Measurements from ENCODE around the gene MOB3B.

Gene MOB3B

GRCh38 chr9:27540502-27540901, 10.9 kb upstream of the MOB3B start:
- no peak for DNase-seq

GRCh38 chr9:27539479-27540441, 10.1 kb upstream of the MOB3B start:
- no peak for DNase-seq

DNA sequence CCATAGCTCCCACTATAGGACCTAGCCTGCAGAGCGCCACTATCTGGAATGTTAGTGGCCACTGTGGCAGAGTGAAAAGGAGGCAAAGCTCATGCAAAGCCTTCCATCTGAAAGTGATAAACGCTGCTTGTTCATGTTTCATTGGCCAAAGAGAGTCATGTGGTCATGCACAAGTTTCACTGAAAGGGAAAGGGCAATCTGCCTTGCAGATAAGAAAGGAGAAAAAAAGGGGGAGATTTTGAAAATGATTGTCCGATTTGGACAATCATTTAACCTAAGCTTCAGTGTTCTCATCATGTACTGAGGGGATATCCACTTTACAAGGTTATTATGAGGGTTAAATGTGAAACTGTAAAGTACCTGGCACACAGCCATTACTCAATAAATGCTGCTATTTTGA, 9.0 kb upstream of the MOB3B start:
- DNase-seq, result no peak

GRCh38 chr9:27537756-27538155, 8.1 kb upstream of the MOB3B start:
- DNase-seq, result no peak

GRCh38 chr9:27537027-27537435, 7.4 kb upstream of the MOB3B start:
- no peak for DNase-seq

- no peak for DNase-seq
These were observed 6.6 kb upstream of the MOB3B start for GRCh38 chr9:27536168-27536567.

DNA sequence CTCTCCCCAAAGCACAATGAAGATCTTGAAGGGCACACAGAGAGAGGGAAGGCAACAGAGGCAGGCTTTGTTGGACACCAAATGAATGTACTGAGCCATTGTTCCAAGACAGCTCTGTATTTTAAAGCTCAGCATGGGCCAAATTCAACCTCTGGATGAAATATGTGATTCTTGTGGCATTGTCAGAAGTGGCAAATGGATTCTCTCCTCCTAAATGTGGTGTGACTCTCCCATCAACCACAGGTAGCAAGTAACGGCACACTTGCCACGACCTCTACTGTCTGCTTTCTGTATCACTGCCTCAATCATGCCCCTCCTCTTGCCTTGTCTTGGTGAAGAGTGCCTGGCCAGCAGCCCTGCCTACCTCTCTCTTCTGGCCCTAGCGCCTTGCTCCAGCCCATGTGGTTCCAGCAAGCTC, 6.1 kb upstream of the MOB3B start:
- DNase-seq, result peak in 1 of 5 experiments; percentile 13

DNA sequence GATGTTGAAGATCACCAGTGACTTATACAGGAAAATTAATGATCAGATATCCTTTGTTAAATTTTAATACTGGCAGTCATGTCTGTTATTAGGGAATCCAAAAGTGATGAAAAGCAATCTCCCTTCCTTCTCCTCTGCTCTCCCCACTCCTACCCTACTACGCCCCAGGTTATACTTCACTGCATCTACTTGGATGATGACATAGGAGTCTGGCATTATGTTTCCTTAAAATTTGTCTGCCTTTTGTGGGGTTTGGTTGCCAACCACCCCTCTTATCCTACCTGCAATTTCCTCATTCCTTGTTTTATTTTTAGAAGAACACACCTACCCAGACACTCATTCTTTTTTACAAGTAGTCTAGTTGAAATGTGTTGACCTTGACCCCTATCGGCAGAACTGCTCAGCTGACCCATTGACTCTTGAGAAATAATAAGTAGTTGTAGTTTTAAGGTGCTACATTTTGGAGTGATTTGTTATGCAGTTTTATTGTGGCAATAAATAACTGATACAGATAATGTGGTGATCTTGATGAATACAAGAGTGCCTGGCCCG, 5.1 kb upstream of the MOB3B start:
- DNase-seq, result no peak

DNA sequence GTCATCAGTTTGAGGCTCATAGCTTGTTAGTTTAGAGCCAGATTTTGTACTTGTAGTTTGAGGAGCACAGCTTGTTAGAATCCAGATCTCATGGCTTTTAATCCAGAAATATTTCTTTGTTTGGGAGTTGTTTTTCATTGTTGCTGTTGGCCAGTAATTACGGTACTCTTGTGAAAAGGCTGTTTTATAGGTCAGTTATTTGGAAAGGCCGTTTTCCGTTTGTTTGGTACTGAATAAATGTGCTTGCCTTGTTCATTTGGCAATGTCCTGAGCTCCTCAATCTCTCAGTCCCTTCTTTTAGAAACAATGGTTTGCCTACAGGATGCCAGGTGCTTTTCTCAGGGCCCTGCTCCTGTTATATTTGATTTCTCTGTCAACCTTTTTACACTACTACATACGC, 4.5 kb upstream of the MOB3B start:
- DNase-seq, result no peak

DNA sequence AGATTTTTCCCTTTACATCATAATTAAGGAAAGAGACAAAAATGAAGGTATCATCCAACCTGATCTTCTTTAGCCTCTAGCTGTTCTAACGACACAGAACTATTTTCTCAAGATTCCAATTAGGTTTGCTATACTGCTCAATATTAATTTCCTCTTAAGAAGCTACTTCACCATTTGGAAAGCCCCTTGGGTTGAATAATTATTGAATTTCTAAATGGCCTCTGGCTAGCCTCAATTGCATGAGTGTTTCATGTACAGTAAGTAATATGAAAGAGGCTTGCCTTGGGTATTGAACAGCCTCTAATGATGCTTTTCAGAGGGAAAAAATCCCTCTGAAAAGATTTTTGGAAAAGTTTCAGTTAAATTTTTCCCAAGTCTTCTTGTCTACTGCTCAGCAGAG, 3.7 kb upstream of the MOB3B start:
- DNase-seq, result no peak

GRCh38 chr9:27532046-27532445, 2.4 kb upstream of the MOB3B start:
- DNase-seq, result no peak

DNA sequence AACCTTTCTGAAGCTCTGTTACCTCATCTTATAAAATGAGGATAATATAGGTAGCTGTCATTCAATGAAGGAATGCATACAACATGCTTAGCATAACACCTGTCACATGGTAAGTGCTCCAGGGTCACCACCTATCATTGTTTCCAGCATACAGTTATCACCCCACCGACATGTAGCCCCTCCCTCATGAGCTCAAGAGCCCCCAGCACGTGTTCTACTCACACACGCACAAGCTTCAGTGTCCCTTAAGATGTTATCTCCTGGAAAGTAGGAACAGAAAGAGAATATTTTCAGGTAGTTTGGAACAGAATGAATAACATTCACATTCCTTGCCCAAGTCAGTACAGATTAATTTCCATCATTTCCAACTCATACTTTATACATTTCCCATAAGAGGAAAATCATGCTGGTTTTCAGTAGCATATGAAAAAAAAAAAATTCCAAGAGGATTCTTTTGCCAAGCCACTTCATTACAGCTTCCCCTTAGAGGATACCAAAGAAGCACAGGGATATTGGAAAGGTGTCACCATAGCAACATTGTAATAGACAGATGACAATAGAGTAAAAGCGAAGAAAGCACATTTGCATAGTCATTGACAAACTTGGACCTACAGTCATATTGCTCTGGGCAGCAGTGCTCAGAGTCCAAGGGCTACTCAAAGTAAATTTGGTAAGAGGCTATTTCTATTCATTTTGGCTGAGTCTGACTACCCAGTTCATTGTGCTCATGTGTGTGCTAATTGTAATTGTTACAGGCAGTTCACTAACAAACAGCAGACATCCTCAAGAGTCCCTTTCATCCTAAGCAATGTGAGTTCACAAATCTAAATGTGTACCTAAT, 1.5 kb upstream of the MOB3B start:
- DNase-seq, result no peak

DNA sequence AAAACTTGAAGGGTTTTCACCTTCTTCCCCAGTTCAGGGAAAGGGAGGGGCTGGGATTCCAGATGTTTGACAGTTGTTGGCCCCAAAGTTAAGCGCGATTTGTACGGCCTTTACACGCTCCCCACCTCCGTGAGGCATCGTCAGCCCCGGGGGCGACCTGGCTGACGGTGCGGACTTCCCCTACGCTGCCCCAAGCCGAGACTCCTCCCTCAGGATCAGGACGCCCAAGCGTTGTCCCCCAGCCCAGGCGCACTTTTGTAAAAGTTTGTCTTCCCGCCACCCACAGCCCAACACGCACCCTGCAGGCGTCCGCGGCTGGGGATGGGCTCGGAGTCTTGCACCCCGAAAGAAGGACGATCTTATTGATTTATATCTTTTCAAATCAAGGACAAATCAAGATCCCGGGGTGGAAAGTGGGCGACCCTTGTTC, 713 bp downstream of the MOB3B start:
- peak; percentile 9 to 36 (median 10) for DNase-seq

DNA sequence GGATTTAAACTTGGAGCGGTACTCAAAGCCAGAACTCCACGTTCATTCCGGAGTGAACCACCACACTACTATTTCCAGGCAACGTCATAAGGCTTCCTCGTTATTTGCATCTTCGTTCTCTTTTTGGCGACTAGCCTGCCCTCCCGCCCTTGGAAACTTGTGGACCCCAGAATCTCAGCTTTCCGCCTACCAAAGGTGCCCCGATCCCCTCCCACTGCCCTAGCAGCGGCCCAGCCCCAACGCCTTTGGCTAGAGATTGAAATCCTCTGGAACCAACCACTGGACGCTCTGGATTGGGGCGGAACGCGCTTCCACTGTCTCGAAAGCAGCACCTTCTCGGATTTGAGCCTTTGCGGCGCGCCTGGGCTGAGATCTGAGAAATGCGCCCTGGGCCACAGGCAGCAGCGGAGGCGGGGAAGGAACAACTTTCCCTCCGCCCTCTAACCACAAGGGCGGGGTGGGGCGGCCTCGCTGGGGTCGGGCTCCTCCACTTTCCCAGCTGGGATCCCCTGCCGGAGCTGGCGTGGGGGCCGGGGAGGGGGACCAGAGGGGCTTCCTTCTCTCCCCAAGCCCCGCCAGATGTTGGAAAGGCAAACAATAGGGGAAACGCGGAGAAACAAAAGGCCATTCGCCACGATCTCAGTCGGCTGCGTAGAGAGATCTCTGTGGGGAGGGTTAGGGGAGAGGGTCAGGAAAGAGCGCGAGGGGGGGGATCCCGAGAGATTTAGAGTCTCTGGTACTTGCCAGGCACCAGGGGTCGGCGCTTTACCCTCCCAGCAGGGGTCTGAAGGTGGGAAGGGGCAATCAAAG, 1.3 kb downstream of the MOB3B start:
- DNase-seq, result peak; percentile 15 to 53 (median 23)

DNA sequence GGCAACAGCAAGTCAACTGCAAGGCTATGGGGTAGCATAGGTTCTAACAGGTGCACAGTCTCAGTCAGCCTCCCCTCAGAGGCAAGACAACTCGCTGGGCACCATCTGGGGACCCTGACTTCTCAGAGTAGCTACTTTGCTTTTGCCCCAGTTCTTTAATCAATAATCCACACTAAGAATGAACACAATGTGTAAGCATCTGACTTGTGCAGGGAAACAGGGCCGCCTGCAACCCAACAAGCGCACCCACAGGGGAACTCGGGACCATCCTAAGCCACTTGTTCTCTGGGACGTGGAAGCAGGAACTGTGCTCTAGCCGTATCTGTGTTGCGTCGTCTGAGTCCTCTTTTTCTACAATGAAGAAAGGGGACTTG, 1.9 kb downstream of the MOB3B start:
- DNase-seq, result no peak

GRCh38 chr9:27524236-27524635, 5.4 kb downstream of the MOB3B start, which contains the start of gene IFNK:
Gene IFNK, plus strand, starts transcription at chr9:27524290. Its CDS starts 47 bp downstream, at chr9:27524337.
- DNase-seq, result no peak

DNA sequence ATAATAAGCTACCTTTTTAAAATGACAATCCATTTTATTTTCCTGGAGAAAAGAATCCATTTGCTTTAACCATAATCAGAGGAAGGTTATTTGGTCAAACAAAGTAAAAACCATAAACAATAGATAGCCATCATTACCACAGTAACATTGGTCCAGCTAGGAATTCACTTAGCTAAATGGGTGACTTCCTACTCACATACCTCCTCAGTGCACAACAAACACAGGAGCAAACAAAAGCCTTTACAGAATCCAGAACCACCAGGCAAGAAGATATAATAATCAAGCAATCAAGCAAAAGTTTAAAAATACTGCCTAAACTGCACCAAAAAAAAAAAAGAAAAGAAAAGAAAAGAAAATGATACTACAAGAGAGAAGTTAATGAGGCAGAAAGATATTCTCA, 6.5 kb downstream of the MOB3B start:
- no peak for DNase-seq

DNA sequence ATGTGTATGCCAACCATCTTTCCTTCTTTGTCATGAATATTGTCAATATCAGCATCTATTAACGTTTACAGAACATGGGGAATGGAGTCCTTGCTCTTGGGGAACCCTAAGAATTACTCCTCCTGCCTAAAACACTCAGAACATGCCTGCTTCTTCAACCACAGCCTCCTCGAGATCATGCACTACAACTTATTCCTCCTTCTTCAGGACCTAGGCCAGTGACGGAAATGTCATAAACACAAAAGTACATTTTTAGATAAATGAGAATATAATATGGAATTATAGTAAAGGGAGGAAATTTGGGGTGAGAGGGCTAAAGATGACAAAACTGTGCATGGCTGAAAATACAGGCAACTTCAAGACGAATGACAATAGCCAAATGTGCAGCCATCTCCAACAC, 8.6 kb downstream of the MOB3B start:
- DNase-seq, result no peak

DNA sequence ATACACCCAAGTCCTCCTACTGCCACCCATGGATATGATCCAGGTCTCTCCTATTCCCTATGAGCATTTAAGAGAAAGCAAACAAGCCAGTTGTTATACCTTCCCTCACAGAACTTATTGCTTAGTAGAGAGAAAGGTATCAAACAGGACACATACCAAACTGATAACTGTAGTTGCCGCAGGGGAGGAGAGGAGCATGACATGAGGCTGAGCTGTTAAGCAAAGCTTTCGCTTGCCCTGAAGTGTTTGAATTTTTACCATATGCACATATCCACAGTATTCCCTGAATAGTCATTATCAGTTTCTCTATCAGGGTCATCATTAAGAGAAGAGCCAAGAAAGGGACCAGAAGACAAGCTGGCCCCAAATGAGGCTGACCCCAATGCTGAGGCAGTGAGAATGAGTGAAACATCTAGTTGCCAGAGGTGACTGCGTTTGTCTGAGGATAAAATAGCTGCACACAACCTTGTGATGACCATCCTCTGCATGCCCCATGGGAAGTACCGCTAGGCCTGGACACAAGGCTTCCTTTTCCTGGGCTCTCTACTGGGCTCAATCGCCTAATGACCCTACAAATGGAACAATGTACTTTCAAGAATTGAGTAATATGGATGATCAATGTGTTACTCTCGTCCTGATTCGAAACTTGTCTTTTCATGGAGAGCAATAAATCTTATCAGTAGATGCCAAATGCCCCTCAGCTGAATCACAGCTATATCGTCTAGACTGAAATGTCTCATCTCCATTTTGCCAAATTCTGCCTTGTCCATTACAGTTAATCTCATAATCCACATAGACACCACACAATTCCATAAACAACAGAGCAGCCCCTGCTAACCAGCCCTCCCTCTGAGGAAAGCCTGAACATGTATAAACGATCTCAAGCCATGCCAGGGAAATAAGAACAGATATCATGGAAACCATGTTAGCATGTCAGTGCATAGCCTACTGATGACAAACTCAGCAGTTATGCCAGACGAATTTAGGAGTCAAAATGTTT, 9.8 kb downstream of the MOB3B start:
- no peak for DNase-seq

- no peak for DNase-seq
These were observed 10.8 kb downstream of the MOB3B start for GRCh38 chr9:27518809-27519208.

DNA sequence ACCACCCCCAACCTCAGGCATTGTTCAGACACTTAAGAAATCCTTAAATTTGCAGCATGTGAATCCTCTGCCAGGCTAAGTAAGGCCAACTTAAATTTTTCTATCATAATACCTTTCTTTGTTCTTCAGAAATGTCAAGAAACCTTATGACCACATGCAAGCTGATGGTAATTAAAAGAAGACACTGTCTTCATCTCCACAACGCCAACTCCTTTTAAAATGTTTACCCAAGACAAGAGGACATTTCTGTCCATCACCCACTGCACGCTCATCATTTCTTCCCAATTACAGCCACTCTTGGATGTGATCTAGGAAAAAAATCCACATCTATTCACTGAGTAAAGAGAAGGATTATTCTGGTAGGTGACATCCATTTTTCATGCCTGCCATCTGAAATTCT, 11.6 kb downstream of the MOB3B start:
- no peak for DNase-seq

All from T-helper 2 cell (primary cell).